SU-DHL-6 (cell line): Measurements from ENCODE around the gene TMEM263.

Experiments
- EZH2phosphoT487 ChIP-seq: fragments of 200-600 bp; sonication (generic), shearing (Covaris generic); conservative IDR thresholded peaks from 2 replicates; pipeline ENCODE4 v1.6.1; 2018; ENCODE audit warnings: mild to moderate bottlenecking, antibody characterized with exemption, low read length, moderate library complexity, mixed read lengths
- TF ChIP-seq, protein P1 (sequence below): fragments of 200-600 bp; sonication (generic); IDR thresholded peaks from one replicate; pipeline ENCODE4 v1.5.1; 2017; ENCODE audit warnings: antibody characterized with exemption, mild to moderate bottlenecking, low read length, moderate library complexity; ENCODE audit not compliant: insufficient read depth, poor library complexity, severe bottlenecking

DNA sequence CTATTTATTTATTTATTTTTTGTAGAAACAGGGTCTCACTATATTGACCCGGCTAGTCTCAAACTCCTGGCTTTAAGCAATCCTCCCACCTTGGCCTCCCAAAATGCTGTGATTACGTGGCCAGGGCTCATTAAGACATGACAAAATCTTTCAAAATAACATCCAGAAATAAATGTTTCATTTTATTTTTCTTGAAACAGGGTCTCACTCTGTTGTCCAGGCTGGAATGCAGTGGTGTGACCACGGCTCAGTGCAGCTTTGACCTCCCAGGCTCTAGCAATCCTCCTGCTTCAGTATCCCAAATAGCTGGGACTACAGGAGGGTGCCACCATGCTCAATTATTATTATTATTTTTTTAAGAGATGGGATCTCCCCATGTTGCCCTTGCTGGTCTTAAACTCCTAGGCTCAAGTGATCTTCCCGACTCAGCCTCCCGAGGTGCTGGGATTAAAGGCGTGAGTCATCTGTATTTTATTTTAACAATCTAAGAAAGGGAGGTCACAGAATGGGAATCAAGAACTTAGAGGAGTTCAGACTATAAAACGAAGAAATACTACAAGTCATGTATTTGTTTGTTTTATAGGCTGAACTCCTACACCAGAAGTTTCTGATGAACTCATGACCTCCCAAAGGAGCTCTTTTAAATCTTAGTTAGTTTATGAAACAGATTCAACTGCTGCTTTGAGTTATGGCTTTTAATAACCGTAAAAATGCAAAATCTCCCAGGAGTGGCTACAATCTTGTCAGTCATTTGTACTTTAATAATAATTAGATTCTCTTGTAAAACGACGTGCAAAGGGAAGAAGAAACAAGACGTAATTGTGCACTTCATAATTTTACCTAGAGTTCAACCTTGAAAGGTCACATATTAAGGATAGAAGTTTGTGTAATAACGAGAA is 2.1 kb upstream of the TMEM263 start:
- TF ChIP-seq, protein P1, sequence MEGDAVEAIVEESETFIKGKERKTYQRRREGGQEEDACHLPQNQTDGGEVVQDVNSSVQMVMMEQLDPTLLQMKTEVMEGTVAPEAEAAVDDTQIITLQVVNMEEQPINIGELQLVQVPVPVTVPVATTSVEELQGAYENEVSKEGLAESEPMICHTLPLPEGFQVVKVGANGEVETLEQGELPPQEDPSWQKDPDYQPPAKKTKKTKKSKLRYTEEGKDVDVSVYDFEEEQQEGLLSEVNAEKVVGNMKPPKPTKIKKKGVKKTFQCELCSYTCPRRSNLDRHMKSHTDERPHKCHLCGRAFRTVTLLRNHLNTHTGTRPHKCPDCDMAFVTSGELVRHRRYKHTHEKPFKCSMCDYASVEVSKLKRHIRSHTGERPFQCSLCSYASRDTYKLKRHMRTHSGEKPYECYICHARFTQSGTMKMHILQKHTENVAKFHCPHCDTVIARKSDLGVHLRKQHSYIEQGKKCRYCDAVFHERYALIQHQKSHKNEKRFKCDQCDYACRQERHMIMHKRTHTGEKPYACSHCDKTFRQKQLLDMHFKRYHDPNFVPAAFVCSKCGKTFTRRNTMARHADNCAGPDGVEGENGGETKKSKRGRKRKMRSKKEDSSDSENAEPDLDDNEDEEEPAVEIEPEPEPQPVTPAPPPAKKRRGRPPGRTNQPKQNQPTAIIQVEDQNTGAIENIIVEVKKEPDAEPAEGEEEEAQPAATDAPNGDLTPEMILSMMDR, result no peak
- no peak for TF ChIP-seq EZH2phosphoT487
